ENCODE results near the gene GBX1.

GRCh38 chr7:151139071-151139790, 28.3 kb downstream of the GBX1 start:
- TF ChIP-seq CTCF (conservative IDR thresholded peaks at IDR 0.05 in 1 of 2, IDR thresholded peaks at IDR 0.05 in 1 of 2; ENCODE audit: low read depth in 1 of 2, low read length in 2 of 2) (no peak), EZH2 (IDR thresholded peaks at IDR 0.05; ENCODE audit: low read length, missing control alignments) (no peak)

Data from fibroblast of lung (primary cell).